ENCODE measurements around the gene XYLT2. TPM values are rescaled to one million over a fixed set of nuclear protein-coding genes. Genes with fewer than 3 reads are reported as not detected.
"Not testable (repeated sequence)": the region's sequence is repeated elsewhere in the genome, so short reads cannot be mapped to it uniquely, and the experiment has no call there.

The XYLT2 gene
- total RNA-seq, 4 donors from 2014 or later: 27.6 to 32.3 (median 29.9) TPM

- DNase-seq (ENCODE audit: low spot score in 2 of 2): no peak
- Histone ChIP-seq H3K9me3 (no peaks in the 10 kb centered on the region), H3K4me3 (no peak overlapping the region), H3K4me1 (no peaks in the 10 kb centered on the region), H3K27me3 (peaks cover 0 to 4% of the 10 kb centered on the region in 2 donors), H3K27ac (no peak overlapping the region), H3K36me3 (no peaks in the 10 kb centered on the region)
- WGBS, 2 donors: 68 to 82% methylated on average over 6 of the region's 6 CpGs
- no peak for TF ChIP-seq POLR2A (IDR thresholded peaks at IDR 0.05)
- no peak for TF ChIP-seq EP300 (IDR thresholded peaks at IDR 0.05)
- TF ChIP-seq, protein P1, sequence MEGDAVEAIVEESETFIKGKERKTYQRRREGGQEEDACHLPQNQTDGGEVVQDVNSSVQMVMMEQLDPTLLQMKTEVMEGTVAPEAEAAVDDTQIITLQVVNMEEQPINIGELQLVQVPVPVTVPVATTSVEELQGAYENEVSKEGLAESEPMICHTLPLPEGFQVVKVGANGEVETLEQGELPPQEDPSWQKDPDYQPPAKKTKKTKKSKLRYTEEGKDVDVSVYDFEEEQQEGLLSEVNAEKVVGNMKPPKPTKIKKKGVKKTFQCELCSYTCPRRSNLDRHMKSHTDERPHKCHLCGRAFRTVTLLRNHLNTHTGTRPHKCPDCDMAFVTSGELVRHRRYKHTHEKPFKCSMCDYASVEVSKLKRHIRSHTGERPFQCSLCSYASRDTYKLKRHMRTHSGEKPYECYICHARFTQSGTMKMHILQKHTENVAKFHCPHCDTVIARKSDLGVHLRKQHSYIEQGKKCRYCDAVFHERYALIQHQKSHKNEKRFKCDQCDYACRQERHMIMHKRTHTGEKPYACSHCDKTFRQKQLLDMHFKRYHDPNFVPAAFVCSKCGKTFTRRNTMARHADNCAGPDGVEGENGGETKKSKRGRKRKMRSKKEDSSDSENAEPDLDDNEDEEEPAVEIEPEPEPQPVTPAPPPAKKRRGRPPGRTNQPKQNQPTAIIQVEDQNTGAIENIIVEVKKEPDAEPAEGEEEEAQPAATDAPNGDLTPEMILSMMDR (IDR thresholded peaks at IDR 0.05): no peak
Observed at GRCh38 chr17:50332196-50332595, 13.7 kb upstream of the XYLT2 start.

DNA sequence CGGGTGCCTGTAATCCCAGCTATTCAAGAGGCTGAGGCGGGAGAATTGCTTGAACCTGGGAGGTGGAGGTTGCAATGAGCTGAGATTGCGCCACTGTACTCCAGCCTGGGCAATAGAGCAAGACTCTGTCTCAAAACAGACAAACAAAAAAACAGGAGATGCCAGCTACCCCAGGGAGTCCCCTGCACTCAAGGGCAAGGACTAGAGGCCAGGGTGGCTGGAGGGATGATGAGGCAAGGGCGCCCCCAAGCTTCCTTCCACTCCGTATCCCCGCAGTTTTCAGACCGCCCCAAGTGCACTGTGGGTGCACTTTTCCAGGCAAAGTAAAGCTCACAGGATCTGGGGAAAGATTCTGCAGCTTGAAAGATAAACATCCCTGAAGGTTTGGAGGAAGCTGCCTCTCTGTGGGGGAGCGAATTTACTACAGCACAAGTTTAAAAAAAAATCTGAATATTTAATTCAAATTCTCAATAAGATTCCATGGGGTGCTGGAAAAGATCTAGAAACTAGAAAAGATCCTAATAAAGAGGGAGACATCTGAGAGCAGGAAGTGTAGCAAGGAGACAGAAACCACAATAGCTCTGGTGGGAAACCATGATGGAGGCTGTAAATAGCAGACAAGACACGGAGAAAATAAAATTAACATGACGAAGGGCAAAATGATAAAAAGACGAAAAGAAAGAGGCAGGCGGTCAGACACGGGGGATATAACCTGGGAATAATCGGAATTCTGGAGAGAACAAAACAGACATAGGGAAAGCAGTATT, 12.5 kb upstream of the XYLT2 start:
- not testable (repeated sequence) for H3K27ac ChIP-seq; H3K27me3 ChIP-seq; H3K9me3 ChIP-seq; H3K4me1 ChIP-seq; DNase-seq (ENCODE audit: low spot score in 2 of 2); H3K36me3 ChIP-seq; H3K4me3 ChIP-seq
- 46 to 48% methylated on average over 14 of the region's 14 CpGs for WGBS, 2 donors

DNA sequence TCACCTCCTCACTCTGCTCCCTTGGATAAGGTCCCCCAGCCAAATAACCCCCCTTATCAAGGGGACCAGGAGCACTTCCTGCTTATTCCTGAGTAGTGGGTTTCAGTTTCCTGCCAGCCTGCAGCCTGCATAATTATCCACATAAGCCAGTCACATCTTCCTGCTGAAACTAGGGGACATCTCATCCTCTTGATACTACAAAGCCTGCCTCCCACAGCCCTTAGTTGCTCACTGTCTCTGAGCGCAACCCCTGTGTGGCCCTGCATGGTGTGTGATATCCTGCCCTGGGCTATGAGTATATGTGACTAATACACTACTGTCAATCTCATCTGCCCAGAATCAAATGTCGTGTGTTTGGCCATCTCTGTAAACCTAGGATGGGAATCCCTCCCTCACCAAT, 8.0 kb upstream of the XYLT2 start:
- no peak for DNase-seq (ENCODE audit: low spot score in 2 of 2)
- Histone ChIP-seq H3K36me3 (no peaks in the 10 kb centered on the region), H3K9me3 (peaks cover 0 to 16% (median 0%) of the 10 kb centered on the region in 4 donors), H3K4me3 (no peak overlapping the region), H3K27ac (no peak overlapping the region), H3K4me1 (no peaks in the 10 kb centered on the region), H3K27me3 (no peaks in the 10 kb centered on the region)
- WGBS, 2 donors: 87 to 94% methylated on average over 2 of the region's 2 CpGs
- TF ChIP-seq EP300 (IDR thresholded peaks at IDR 0.05) (no peak), POLR2A (IDR thresholded peaks at IDR 0.05) (no peak)
- TF ChIP-seq, protein P1 (IDR thresholded peaks at IDR 0.05): no peak

- DNase-seq (ENCODE audit: low spot score in 2 of 2): no peak
- no peak for TF ChIP-seq EP300 (IDR thresholded peaks at IDR 0.05)
- TF ChIP-seq, protein P1 (IDR thresholded peaks at IDR 0.05): no peak
- no peaks in the 10 kb centered on the region for H3K27me3 ChIP-seq
- no peaks in the 10 kb centered on the region for H3K4me1 ChIP-seq
- no peaks in the 10 kb centered on the region for H3K36me3 ChIP-seq
- no peak overlapping the region for H3K27ac ChIP-seq
- H3K4me3 ChIP-seq: no peak overlapping the region
- H3K9me3 ChIP-seq: peaks cover 0 to 16% (median 0%) of the 10 kb centered on the region in 4 donors
Observed at GRCh38 chr17:50338645-50339044, 7.3 kb upstream of the XYLT2 start.

- TF ChIP-seq EP300 (IDR thresholded peaks at IDR 0.05): no peak
- TF ChIP-seq POLR2A (IDR thresholded peaks at IDR 0.05): no peak
- TF ChIP-seq, protein P1 (IDR thresholded peaks at IDR 0.05): no peak
- no peak overlapping the region for H3K4me3 ChIP-seq
- H3K4me1 ChIP-seq: no peaks in the 10 kb centered on the region
- no peaks in the 10 kb centered on the region for H3K27me3 ChIP-seq
- no peaks in the 10 kb centered on the region for H3K36me3 ChIP-seq
- H3K9me3 ChIP-seq: peaks cover 0 to 16% (median 0%) of the 10 kb centered on the region in 4 donors
- no peak overlapping the region for H3K27ac ChIP-seq
- no peak for DNase-seq (ENCODE audit: low spot score in 2 of 2)
Observed at GRCh38 chr17:50339381-50339780, 6.5 kb upstream of the XYLT2 start.

All from tibial nerve (tissue), 4 donors.